Memory B cell (primary cell): ENCODE results near the gene DCXR.
A peak's percentile ranks its signal among the peaks of the same experiment; 100 is the strongest.
"Not testable (repeated sequence)": the region's sequence is repeated elsewhere in the genome, so short reads cannot be mapped to it uniquely, and the experiment has no call there.

ENCODE experiments used
- ATAC-seq: fragments of 150-1000 bp; cut with Tn5 transposase; 2 replicates; pipeline ENCODE4 v1.10.0; 2021; ENCODE audit warnings: low read depth, mild to moderate bottlenecking, moderate library complexity
- DNase-seq, 2 donors: peaks; one replicate each; pipeline ENCODE4 v3.0.0; 2022; ENCODE audit warnings: low spot score in 2 of 2
- H3K27ac Mint-ChIP-seq: one replicate; pipeline ENCODE4 v1.8.0; 2022; ENCODE audit warnings: mild to moderate bottlenecking, moderate library complexity, mixed read lengths
- H3K27me3 Mint-ChIP-seq: one replicate; pipeline ENCODE4 v1.8.0; 2022; ENCODE audit warnings: mixed read lengths
- H3K36me3 Mint-ChIP-seq: one replicate; pipeline ENCODE4 v1.8.0; 2022; ENCODE audit warnings: mild to moderate bottlenecking, mixed read lengths
- H3K4me1 Mint-ChIP-seq: one replicate; pipeline ENCODE4 v1.8.0; 2022; ENCODE audit warnings: mixed read lengths
- H3K4me3 Mint-ChIP-seq: one replicate; pipeline ENCODE4 v1.8.0; 2022; ENCODE audit warnings: mild to moderate bottlenecking, moderate library complexity, mixed read lengths
- H3K9me3 Mint-ChIP-seq: one replicate; pipeline ENCODE4 v1.8.0; 2022; ENCODE audit warnings: mixed read lengths

Gene DCXR

GRCh38 chr17:82047379-82047778 is 9.9 kb upstream of the DCXR start:
- DNase-seq: no peak
- no peak for ATAC-seq
- no peaks in the 10 kb centered on the region for H3K9me3 Mint-ChIP-seq
- H3K36me3 Mint-ChIP-seq: peaks cover 7% of the 10 kb centered on the region
- H3K4me3 Mint-ChIP-seq: no peak overlapping the region
- no peaks in the 10 kb centered on the region for H3K27me3 Mint-ChIP-seq
- H3K4me1 Mint-ChIP-seq: peaks cover 8% of the 10 kb centered on the region
- H3K27ac Mint-ChIP-seq: no peak overlapping the region

- H3K27me3 Mint-ChIP-seq: no peaks in the 10 kb centered on the region
- no peak overlapping the region for H3K27ac Mint-ChIP-seq
- no peaks in the 10 kb centered on the region for H3K9me3 Mint-ChIP-seq
- H3K4me1 Mint-ChIP-seq: peaks cover 8% of the 10 kb centered on the region
- ATAC-seq: no peak
- DNase-seq: no peak
- peaks cover 7% of the 10 kb centered on the region for H3K36me3 Mint-ChIP-seq
- no peak overlapping the region for H3K4me3 Mint-ChIP-seq
Measured at GRCh38 chr17:82046903-82047302, 9.4 kb upstream of the DCXR start.

GRCh38 chr17:82045936-82046484 is 8.5 kb upstream of the DCXR start:
- no peak for ATAC-seq
- Mint-ChIP-seq H3K9me3 (no peaks in the 10 kb centered on the region), H3K27ac (no peak overlapping the region), H3K36me3 (peaks cover 7% of the 10 kb centered on the region), H3K4me1 (peaks cover 8% of the 10 kb centered on the region), H3K4me3 (no peak overlapping the region), H3K27me3 (no peaks in the 10 kb centered on the region)
- DNase-seq: no peak

- no peak for ATAC-seq
- Mint-ChIP-seq H3K27me3 (no peaks in the 10 kb centered on the region), H3K9me3 (no peaks in the 10 kb centered on the region), H3K27ac (no peak overlapping the region), H3K36me3 (peaks cover 5% of the 10 kb centered on the region), H3K4me1 (no peaks in the 10 kb centered on the region), H3K4me3 (no peak overlapping the region)
- no peak for DNase-seq
Measured at GRCh38 chr17:82043507-82043906, 6.0 kb upstream of the DCXR start.

- no peak overlapping the region for H3K27ac Mint-ChIP-seq
- H3K27me3 Mint-ChIP-seq: no peaks in the 10 kb centered on the region
- peaks cover 4% of the 10 kb centered on the region for H3K4me1 Mint-ChIP-seq
- DNase-seq (no peak), ATAC-seq (no peak)
- H3K36me3 Mint-ChIP-seq: peaks cover 4% of the 10 kb centered on the region
- no peak overlapping the region for H3K4me3 Mint-ChIP-seq
- no peaks in the 10 kb centered on the region for H3K9me3 Mint-ChIP-seq
Measured at GRCh38 chr17:82042649-82043048, 5.2 kb upstream of the DCXR start.

- peaks cover 5% of the 10 kb centered on the region for H3K4me1 Mint-ChIP-seq
- H3K27ac Mint-ChIP-seq: no peak overlapping the region
Measured at GRCh38 chr17:82041144-82041814, 3.8 kb upstream of the DCXR start.

GRCh38 chr17:82039695-82040299 is 2.3 kb upstream of the DCXR start:
- no peak for DNase-seq
- Mint-ChIP-seq H3K9me3 (no peaks in the 10 kb centered on the region), H3K36me3 (peaks cover 4% of the 10 kb centered on the region), H3K27ac (no peak overlapping the region), H3K4me3 (no peak overlapping the region), H3K4me1 (peaks cover 5% of the 10 kb centered on the region), H3K27me3 (no peaks in the 10 kb centered on the region)
- no peak for ATAC-seq

More at GRCh38 chr17:82041144-82041814, 3.8 kb upstream of the DCXR start:
- ATAC-seq: no peak
- Mint-ChIP-seq H3K27me3 (no peaks in the 10 kb centered on the region), H3K36me3 (no peaks in the 10 kb centered on the region), H3K4me3 (no peak overlapping the region), H3K9me3 (no peaks in the 10 kb centered on the region)
- DNase-seq: no peak

GRCh38 chr17:82038796-82039409 is 1.4 kb upstream of the DCXR start:
- not testable (repeated sequence) for H3K4me1 Mint-ChIP-seq, DNase-seq, ATAC-seq, H3K9me3 Mint-ChIP-seq, H3K27me3 Mint-ChIP-seq, H3K27ac Mint-ChIP-seq, H3K36me3 Mint-ChIP-seq
- H3K4me3 Mint-ChIP-seq: peak overlapping the region; percentile 5

- no peak for DNase-seq
- no peaks in the 10 kb centered on the region for H3K9me3 Mint-ChIP-seq
- H3K27me3 Mint-ChIP-seq: no peaks in the 10 kb centered on the region
- peaks cover 4% of the 10 kb centered on the region for H3K36me3 Mint-ChIP-seq
- peaks cover 5% of the 10 kb centered on the region for H3K4me1 Mint-ChIP-seq
- ATAC-seq: no peak
- H3K4me3 Mint-ChIP-seq: peak overlapping the region; percentile 90
- H3K27ac Mint-ChIP-seq: peak overlapping the region; percentile 80
Measured at GRCh38 chr17:82037889-82038195, 345 bp upstream of the DCXR start.

- H3K4me3 Mint-ChIP-seq: peak overlapping the region; percentile 90
- H3K9me3 Mint-ChIP-seq: no peaks in the 10 kb centered on the region
- H3K27ac Mint-ChIP-seq: no peak overlapping the region
- no peak for DNase-seq
- peaks cover 5% of the 10 kb centered on the region for H3K4me1 Mint-ChIP-seq
- H3K27me3 Mint-ChIP-seq: no peaks in the 10 kb centered on the region
- peaks cover 4% of the 10 kb centered on the region for H3K36me3 Mint-ChIP-seq
- ATAC-seq: no peak
Measured at GRCh38 chr17:82036634-82037091, 834 bp downstream of the DCXR start.

GRCh38 chr17:82035956-82036633 is 1.4 kb downstream of the DCXR start:
- Mint-ChIP-seq H3K27ac (no peak overlapping the region), H3K27me3 (no peaks in the 10 kb centered on the region)
- ATAC-seq: no peak

GRCh38 chr17:82035488-82035887 is 2.0 kb downstream of the DCXR start:
- H3K4me1 Mint-ChIP-seq: peaks cover 6% of the 10 kb centered on the region
- peak overlapping the region; percentile 21 for H3K4me3 Mint-ChIP-seq
- no peaks in the 10 kb centered on the region for H3K9me3 Mint-ChIP-seq
- H3K36me3 Mint-ChIP-seq: peaks cover 4% of the 10 kb centered on the region
- no peak for DNase-seq
- H3K27me3 Mint-ChIP-seq: no peaks in the 10 kb centered on the region
- no peak for ATAC-seq
- no peak overlapping the region for H3K27ac Mint-ChIP-seq

More at GRCh38 chr17:82035956-82036633, 1.4 kb downstream of the DCXR start:
- Mint-ChIP-seq H3K4me3 (peak overlapping the region; percentile 90), H3K36me3 (peaks cover 4% of the 10 kb centered on the region), H3K9me3 (no peaks in the 10 kb centered on the region), H3K4me1 (peaks cover 5% of the 10 kb centered on the region)
- no peak for DNase-seq

GRCh38 chr17:82034371-82035011 is 3.0 kb downstream of the DCXR start:
- H3K27ac Mint-ChIP-seq: no peak overlapping the region
- H3K4me3 Mint-ChIP-seq: no peak overlapping the region

More at GRCh38 chr17:82034371-82035011, 3.0 kb downstream of the DCXR start:
- ATAC-seq (no peak), DNase-seq (no peak)
- no peaks in the 10 kb centered on the region for H3K9me3 Mint-ChIP-seq
- H3K36me3 Mint-ChIP-seq: peaks cover 4% of the 10 kb centered on the region
- H3K4me1 Mint-ChIP-seq: peaks cover 11% of the 10 kb centered on the region
- peaks cover 2% of the 10 kb centered on the region for H3K27me3 Mint-ChIP-seq
